NCI-H446 (cell line): Measurements from ENCODE around the gene CHCHD3.

Experiments
- DNase-seq, 2 experiments: peaks; one replicate each; lab custom pipeline; 2025; lab: John Stamatoyannopoulos, UW

Gene CHCHD3

GRCh38 chr7:132815696-132816311 is 266.1 kb downstream of the CHCHD3 start:
- peak; percentile 10 to 50 for DNase-seq

DNA sequence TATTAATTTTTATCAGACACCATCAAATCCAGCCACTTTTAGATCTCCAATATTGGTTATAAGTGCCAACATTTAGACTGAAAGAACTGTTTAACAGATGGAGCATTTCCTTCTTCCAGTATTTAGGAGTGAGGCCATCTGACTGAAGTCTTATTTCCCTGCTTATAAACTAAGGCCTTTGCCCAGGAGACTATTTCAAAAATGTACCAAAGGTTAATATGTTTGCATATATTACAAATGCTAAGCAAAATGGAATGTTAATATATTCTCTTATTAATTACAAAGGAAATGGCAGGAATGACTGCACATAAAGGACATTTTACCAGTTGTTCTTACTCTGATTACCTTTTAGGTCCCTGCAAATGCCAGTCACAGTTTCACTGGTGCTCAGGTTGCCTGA is 266.8 kb downstream of the CHCHD3 start:
- peak in 1 of 2 experiments; percentile 6 for DNase-seq

DNA sequence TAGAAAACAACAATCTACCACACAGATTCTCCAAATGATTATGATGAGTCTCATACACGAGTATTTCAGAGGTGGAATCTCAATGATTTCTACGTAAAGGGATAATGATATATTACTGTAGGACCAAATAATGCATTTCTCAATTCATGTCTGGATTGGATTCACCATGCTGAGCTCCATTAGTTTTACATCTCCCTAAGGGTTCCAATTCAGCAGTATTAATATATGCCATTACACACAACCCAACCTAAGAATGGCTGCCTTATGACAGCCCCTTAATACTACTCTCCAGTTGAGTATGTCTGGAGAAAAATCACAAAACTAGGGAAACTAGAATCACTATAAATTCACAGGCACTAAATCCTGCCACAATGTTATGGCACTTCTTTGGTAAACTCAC is 271.3 kb downstream of the CHCHD3 start:
- DNase-seq, result no peak

DNA sequence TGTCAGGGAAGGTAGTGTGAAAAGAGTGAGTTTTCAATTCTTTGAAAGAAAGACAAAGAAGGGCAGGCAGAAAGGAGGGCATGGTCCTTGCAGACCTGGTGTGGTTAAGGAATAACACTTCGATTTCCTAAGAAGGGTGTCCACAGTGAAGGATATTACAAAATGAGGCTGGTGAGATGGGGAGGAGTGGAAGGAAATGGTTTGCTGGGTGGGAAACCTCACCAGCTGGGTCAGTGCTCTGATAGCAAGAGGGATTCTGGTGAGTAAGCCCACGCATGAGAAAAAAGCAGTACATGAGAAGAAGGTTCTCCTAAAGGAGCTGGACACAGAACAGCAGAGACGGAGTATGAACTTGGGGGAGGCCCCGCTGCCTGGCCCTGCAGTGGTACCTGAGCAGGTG is 275.1 kb downstream of the CHCHD3 start:
- no peak for DNase-seq

GRCh38 chr7:132805766-132806165 is 276.1 kb downstream of the CHCHD3 start:
- DNase-seq, result no peak

DNA sequence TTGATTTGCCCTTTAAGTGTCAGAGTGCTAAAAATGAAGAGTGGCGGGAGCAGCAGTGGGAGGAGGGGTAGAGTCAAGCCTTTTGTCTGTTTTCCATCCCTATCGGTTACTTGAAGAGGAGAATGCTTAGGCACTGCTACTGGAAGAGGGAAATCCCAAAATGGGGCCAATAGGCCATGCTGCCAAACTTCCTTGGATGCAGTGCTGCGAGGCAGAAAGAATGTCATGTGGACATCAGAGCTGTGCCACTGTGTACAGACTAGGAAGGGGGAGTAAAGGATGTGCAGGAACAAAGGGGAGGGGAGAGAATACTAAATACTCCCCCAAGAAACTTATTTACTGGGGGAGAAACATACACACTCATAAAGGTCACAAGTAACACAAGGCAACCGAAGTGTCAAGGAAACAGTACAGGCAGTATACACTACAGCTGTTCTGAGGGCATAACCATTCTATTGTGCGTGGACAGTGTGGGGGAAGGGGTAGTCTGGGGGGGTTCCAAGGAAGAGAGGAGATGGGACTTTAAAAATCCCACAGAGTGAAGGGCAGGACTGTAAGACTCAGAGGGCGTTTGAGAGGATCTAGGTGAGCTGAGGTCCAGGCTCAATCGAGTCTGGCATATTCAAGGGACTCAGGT is 276.9 kb downstream of the CHCHD3 start:
- no peak for DNase-seq

GRCh38 chr7:132800522-132800921 is 281.4 kb downstream of the CHCHD3 start:
- no peak for DNase-seq

- DNase-seq, result no peak
Observed at GRCh38 chr7:132799081-132799413, 282.8 kb downstream of the CHCHD3 start.

DNA sequence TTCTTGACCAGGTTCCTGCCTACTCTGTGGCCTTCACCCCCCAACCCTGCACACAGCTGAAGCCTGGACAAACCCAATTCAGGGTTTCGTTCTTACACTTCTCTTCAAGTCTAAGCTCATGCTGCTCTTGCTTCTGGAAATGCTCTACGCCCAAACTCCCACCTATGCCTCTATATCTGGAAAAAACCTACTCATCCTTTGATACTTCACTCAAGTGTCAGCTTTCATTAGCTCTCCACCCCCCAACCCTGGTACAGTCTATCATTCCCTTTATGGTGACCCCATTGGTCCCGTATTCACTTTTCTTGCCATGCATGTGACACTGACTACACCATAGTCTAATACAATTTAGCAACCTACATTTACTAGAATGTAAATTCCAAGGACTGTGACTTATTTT is 284.7 kb downstream of the CHCHD3 start:
- no peak for DNase-seq

DNA sequence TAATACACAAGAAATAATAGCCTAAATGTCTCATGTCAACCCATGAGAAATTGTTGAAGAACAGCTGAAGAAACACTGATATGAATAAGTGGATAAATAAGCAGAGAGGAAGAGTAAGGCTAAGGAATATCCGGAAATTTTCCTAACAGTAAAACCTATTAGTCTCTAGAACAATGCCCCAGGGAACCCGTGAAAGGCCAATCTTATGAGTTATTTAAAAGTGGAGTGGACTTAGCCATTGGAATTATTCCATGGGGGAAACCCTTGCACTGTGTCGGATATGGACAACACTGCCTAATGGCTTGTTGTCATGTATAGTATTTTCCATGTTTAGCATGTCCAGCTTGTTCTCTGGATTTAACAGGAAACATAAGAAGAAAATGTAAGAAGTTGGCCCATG is 288.4 kb downstream of the CHCHD3 start:
- DNase-seq, result no peak

- DNase-seq, result no peak
Observed at GRCh38 chr7:132791036-132791435, 290.9 kb downstream of the CHCHD3 start.

DNA sequence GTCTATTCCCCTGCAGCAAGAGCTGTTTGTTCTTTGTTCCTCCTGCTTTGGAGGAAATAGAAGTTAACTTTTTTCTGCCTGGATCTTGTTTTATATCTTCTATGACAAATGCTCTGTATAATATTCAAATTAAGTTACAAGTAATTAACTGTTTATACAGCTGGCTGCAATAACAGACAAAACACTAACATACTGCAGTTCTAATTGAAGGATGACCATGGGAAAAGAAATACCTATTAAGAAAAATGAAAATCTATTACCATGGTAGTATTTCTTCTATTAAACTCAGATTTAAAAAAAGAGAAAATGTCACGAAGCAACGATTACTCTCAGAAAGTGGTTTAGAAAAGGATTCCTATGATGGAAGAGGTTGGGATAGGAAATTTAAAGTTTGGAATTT is 291.8 kb downstream of the CHCHD3 start:
- DNase-seq, result no peak

DNA sequence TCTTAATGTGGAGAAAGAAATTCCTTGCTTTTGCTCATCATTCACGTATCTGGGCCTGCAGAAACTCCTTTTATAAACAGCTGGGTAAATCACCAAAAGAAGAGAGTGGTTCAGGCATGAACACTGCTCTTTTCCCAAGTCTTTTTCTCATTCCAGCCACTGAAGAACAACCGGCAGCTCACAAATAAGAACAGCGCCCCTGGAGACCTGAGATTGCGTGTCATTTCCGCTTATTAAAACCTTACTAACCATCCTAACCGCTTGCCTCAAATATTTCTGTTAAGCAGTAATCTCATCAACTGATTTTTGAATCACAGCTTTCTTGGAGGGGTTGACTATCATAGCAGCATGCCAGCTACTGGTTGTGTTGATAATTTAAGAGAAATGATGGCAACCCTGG is 292.6 kb downstream of the CHCHD3 start:
- no peak for DNase-seq

DNA sequence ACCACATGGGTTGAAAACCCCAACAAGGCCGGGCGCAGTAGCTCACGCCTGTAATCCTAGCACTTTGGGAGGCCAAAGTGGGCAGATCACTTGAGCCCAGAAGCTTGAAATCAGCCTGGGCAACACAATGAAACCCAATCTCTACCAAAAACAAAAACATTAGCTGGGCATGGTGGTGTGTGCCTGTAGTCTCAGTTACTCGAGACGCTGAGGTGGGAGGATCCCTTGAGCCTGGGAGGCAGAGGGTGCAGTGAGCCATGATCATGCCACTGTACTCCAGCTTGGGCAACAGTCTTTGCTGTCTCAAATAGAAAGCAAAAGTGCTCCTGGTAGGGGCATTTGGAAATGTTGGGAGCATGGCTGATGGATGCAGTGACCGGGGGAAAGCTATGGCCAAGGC is 296.0 kb downstream of the CHCHD3 start:
- no peak for DNase-seq

GRCh38 chr7:132784406-132784805 is 297.5 kb downstream of the CHCHD3 start:
- DNase-seq, result no peak

- DNase-seq, result no peak
Observed at GRCh38 chr7:132783824-132784223, 298.1 kb downstream of the CHCHD3 start.

DNA sequence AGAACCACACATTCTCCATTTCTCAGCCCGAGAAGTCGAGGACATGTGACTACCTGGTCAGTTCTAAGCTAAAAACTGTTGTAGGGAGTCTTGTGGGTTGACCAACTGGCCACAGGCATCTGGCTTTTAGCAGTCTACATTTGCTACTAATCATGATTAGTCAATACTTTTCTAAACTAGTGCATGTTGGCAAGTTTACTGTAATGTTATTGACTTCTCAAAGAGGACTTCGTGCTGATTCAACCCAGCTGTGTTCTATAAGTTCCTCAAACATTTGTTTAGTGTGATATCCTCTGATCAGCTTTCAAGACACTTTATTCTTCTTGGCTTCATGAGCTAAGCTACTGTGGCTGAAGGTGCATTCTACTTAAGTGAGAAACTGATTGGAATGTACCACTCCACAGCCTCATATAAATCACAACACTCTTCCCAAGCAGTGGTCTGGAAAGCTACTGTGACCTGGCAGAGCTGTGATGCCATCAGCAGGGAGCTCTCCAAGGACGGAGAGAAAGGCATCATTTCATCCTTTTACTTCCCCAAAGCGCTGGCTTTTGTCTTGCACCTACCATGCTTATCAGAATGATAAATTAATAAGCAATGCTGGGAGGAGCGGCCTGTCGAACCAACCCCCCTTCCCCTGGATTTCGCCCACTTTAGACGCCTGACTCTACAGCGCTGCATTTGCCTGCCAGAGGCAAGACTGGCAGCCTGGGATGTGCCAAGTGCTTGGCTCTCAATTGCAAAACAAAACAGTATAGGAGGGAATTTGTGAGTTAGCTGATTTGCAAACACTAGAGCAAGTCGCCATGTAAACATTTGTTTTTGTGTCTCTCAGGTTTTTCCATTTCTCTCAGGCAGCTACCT is 298.9 kb downstream of the CHCHD3 start:
- DNase-seq, result no peak

DNA sequence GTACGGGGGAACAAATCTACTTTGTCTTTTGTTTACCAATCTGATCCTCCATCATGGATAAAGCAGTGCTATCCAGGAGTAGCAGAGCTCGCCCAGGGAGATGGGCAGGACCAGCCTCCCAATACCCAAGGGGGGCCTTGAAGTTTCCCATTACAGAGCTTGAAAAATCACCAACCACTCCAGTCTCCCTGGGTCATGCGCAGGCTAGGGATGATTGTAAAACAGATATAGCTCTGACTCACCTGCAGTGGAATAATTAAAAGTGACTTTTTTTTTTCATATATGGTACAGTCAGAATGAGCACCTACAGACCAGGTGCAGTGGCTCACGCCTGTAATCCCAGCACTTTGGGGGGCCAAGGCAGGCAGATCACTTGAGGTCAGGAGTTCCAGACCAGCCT is 301.1 kb downstream of the CHCHD3 start:
- DNase-seq, result no peak

DNA sequence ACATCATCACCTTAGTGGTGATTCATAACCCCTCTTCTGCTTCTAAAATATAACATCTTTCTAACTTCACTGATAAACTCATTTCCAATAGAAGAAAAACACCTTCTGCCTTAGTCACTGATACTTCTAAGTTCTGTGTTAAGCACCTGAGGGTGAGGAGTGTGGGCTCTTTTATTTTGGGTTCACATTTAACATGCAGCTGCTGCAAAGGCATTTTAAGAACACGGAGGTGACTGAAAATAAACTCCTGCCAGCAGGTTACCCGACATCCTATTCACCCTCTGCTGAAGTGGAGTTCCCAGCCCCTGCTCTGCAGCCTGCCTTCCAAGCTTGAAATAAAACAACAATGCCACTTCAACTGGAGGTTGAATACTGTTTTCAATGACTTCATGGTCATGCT is 302.7 kb downstream of the CHCHD3 start:
- DNase-seq, result no peak

DNA sequence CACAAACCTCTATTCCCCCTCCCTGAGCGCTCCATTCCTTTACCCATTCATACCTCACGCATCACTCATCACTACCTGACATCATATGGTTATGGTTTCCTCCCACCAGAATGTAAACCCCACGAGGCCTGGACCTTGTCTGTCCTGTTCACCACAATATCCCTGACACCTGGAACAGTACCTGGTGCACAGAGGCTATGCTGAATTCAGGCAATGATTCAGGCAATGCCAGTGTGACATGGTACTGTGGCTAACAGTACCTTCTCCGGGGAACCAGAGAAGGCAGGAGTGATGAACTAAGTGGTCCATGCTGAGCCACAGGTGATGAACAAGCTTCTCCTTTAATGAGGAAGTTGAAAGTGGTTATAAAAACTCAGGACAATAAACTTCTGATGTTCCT is 303.1 kb downstream of the CHCHD3 start:
- no peak for DNase-seq

GRCh38 chr7:132777956-132778355 is 303.9 kb downstream of the CHCHD3 start:
- DNase-seq, result no peak

- DNase-seq, result no peak
Observed at GRCh38 chr7:132777414-132777813, 304.5 kb downstream of the CHCHD3 start.

- DNase-seq, result no peak
Observed at GRCh38 chr7:132776048-132776620, 305.8 kb downstream of the CHCHD3 start.
